HEK293T (cell line): ENCODE data around the gene GRIA2.

ENCODE experiments used
- ARNT ChIP-seq: fragments of 450-650 bp; IDR thresholded peaks from 2 replicates; pipeline ENCODE4 v1.6.1; 2017; ENCODE audit warnings: mild to moderate bottlenecking
- CTBP1 ChIP-seq: fragments of 450-650 bp; IDR thresholded peaks from 2 replicates; pipeline ENCODE4 v1.6.1; 2016; ENCODE audit warnings: borderline replicate concordance
- FOXM1 ChIP-seq: fragments of 450-650 bp; IDR thresholded peaks from 2 replicates; pipeline ENCODE4 v1.6.1; 2017; ENCODE audit warnings: mild to moderate bottlenecking, borderline replicate concordance

DNA sequence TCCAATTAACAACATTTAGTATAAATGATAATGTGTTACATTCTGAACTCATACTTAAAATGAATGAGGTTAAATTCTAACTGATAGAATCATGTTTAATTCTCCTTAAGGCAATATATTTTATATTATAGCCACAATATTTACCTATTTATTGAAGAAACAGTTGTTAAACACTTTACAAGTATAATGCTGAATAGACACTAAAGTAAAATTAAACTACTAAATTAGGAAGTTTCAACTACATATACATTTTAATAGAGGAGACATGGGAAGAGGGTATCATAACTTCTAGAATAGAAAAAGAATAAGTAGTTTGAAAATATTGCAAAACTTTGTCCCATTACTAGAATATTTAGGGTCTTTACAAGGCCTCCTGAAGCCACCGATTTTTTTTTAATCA lies 36.2 kb upstream of the GRIA2 start:
- TF ChIP-seq FOXM1 (no peak), ARNT (no peak), CTBP1 (no peak)
